SK-N-SH treated with all-trans-retinoic acid at 6 μM for 48 hours (cell line): Measurements from ENCODE around the gene MIDN.
"Not testable (repeated sequence)": the region's sequence is repeated elsewhere in the genome, so short reads cannot be mapped to it uniquely, and the experiment has no call there.

Experiments
- ATAC-seq: fragments of 200-7000 bp; cut with Tn5 transposase; 3 replicates; pipeline ENCODE4 v1.9.1; 2020; ENCODE audit warnings: mild to moderate bottlenecking, moderate library complexity
- ARNTL ChIP-seq: fragments of 450-650 bp; formaldehyde crosslinking; IDR thresholded peaks from 2 replicates; pipeline ENCODE4 v1.5.0; 2020; ENCODE audit warnings: low read depth, mild to moderate bottlenecking, moderate library complexity, borderline replicate concordance
- BACH2 ChIP-seq: fragments of 250-450 bp; sonication (Bioruptor Pico); IDR thresholded peaks from 2 replicates; pipeline ENCODE4 v1.9.0; 2021; ENCODE audit warnings: mild to moderate bottlenecking, borderline replicate concordance
- CSDC2 ChIP-seq: fragments of 250-450 bp; sonication (Bioruptor Pico); IDR thresholded peaks from 2 replicates; pipeline ENCODE4 v1.5.0; 2020; ENCODE audit warnings: mild to moderate bottlenecking, moderate library complexity
- ESRRG ChIP-seq: fragments of 250-450 bp; sonication (Bioruptor Pico); IDR thresholded peaks from 2 replicates; pipeline ENCODE4 v1.6.1; 2021; ENCODE audit warnings: mild to moderate bottlenecking
- GLIS3 ChIP-seq: fragments of 250-450 bp; sonication (Bioruptor Pico); IDR thresholded peaks from 2 replicates; pipeline ENCODE4 v1.5.0; 2020; ENCODE audit warnings: mild to moderate bottlenecking, moderate library complexity
- ISL1 ChIP-seq: fragments of 250-450 bp; sonication (Bioruptor Pico); IDR thresholded peaks from 2 replicates; pipeline ENCODE4 v2.1.2; 2022; ENCODE audit warnings: mild to moderate bottlenecking, moderate library complexity
- OSR1 ChIP-seq: fragments of 250-450 bp; sonication (Bioruptor Pico); IDR thresholded peaks from 2 replicates; pipeline ENCODE4 v1.8.0; 2022; ENCODE audit warnings: moderate library complexity, mild to moderate bottlenecking, inconsistent platforms
- PPARA ChIP-seq: fragments of 250-450 bp; sonication (Bioruptor Pico); IDR thresholded peaks from 2 replicates; pipeline ENCODE4 v1.5.0; 2020; ENCODE audit warnings: mild to moderate bottlenecking, borderline replicate concordance
- RARB ChIP-seq: fragments of 250-450 bp; sonication (Bioruptor Pico); IDR thresholded peaks from 2 replicates; pipeline ENCODE4 v1.8.0; 2021; ENCODE audit warnings: mild to moderate bottlenecking, moderate library complexity
- SNAI2 ChIP-seq: fragments of 250-450 bp; sonication (Bioruptor Pico); IDR thresholded peaks from 2 replicates; pipeline ENCODE4 v1.5.0; 2020; ENCODE audit warnings: mild to moderate bottlenecking, moderate library complexity
- TCF4 ChIP-seq: fragments of 250-450 bp; sonication (Bioruptor Pico); IDR thresholded peaks from 2 replicates; pipeline ENCODE4 v1.8.0; 2021; ENCODE audit warnings: mild to moderate bottlenecking, moderate library complexity, borderline replicate concordance
- TOX ChIP-seq: fragments of 250-450 bp; sonication (Bioruptor Pico); IDR thresholded peaks from 2 replicates; pipeline ENCODE4 v1.8.0; 2021; ENCODE audit warnings: mild to moderate bottlenecking, moderate library complexity, borderline replicate concordance
- ZC3H10 ChIP-seq: fragments of 250-450 bp; sonication (Bioruptor Pico); IDR thresholded peaks from 2 replicates; pipeline ENCODE4 v1.5.1; 2021; ENCODE audit warnings: mild to moderate bottlenecking, moderate library complexity
- ZNF70 ChIP-seq: fragments of 450-650 bp; formaldehyde crosslinking; IDR thresholded peaks from 2 replicates; pipeline ENCODE4 v1.5.0; 2020; ENCODE audit warnings: mild to moderate bottlenecking, moderate library complexity
- ZNF8 ChIP-seq: fragments of 450-650 bp; formaldehyde crosslinking; IDR thresholded peaks from 2 replicates; pipeline ENCODE4 v1.5.0; 2020; ENCODE audit warnings: mild to moderate bottlenecking, moderate library complexity
- TF ChIP-seq, protein P1 (sequence below): fragments of 250-450 bp; sonication (Bioruptor Pico); IDR thresholded peaks from 2 replicates; pipeline ENCODE4 v1.8.0; 2020; ENCODE audit warnings: mild to moderate bottlenecking, moderate library complexity, borderline replicate concordance
- TF ChIP-seq, protein P2 (sequence below): fragments of 250-450 bp; sonication (Bioruptor Pico); IDR thresholded peaks from 2 replicates; pipeline ENCODE4 v1.5.0; 2020; ENCODE audit warnings: mild to moderate bottlenecking, moderate library complexity
- TF ChIP-seq, protein P3 (sequence below): fragments of 250-450 bp; sonication (Bioruptor Pico); IDR thresholded peaks from 2 replicates; pipeline ENCODE4 v1.5.1; 2020; ENCODE audit warnings: low read depth, mild to moderate bottlenecking, moderate library complexity
- TF ChIP-seq, protein P4 (sequence below): fragments of 250-450 bp; sonication (Bioruptor Pico); IDR thresholded peaks from 2 replicates; pipeline ENCODE4 v1.5.1; 2021; ENCODE audit warnings: mild to moderate bottlenecking, moderate library complexity
- TF ChIP-seq, protein P5 (sequence below): fragments of 250-450 bp; sonication (Bioruptor Pico); IDR thresholded peaks from 2 replicates; pipeline ENCODE4 v1.8.0; 2021; ENCODE audit warnings: low read depth, mild to moderate bottlenecking, moderate library complexity, borderline replicate concordance

The MIDN gene

DNA sequence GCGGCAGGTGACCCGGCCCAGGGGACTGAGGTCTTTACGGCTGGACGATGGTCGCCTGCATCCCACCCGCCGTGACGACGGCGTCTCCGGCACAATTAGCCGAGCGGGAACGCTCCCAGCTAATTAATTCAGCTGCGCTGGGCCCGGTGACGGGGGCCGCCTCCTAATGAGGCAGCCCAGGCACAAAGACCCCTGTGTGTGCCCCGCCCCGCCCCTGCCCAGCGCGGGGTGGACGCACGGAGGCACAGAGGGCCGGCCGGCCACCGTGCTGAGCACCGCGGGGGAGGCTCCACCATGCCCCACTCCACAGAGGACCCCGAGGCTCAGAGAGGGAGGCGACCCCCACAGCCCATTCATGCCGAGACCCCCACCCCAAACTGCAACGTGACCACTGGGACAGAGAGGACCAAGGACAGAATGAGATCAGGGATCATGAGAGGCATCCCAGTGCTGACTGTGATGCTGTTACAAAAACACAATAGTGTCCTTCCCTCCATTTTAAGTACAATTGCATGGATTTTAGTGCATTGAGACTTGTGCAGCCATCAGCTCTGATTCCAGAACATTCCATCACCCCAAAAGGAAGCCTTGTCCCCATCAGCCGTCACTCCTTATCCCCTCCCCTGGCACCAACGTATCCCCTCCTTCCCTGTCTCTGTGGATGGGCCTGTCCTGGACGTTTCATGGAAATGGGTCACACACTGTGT, 54.3 kb downstream of the MIDN start:
- no peak for ATAC-seq

DNA sequence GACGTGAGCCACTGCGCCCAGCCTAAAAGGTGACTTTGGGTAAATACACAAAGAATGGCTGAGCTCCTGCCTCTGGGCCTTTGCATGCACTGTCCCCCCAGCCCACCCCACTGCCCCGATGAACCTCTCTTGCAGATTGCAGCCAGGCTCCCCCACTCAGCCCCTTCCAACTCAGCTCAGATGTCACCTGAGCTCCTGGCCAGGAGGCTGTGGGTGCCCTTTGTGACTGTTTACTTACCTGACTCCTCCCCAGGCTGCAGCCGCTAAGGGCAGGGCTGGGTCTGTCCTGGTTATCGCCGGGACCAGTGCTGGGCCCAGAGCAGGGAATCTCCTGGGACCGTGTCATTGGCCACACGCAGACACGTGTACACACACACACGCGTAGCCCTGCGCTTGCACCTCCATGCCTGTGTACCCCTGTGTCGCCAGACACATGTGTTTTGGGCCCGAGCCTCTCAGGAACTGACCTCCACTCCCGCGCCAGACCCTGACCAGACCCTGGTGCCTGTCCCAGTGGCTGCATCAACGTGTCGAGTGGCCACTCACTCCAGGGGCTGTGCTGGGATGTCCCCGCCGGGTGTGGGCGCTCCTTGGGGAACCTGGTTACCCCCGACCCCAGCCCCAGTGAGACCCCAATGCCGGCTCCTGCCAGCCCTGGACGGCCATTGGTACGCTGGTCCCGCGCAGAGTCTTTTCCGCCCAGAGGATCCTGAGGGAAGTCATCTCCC, 56.0 kb downstream of the MIDN start:
- no peak for TF ChIP-seq TOX (CRISPR knock-in tag)
- TF ChIP-seq PPARA (CRISPR knock-in tag), result no peak
- no peak for TF ChIP-seq ZNF70 (CRISPR knock-in tag)
- TF ChIP-seq CSDC2, result no peak
- no peak for TF ChIP-seq ZNF8 (CRISPR knock-in tag)
- no peak for TF ChIP-seq SNAI2
- no peak for TF ChIP-seq OSR1 (CRISPR knock-in tag)
- TF ChIP-seq, protein P1, sequence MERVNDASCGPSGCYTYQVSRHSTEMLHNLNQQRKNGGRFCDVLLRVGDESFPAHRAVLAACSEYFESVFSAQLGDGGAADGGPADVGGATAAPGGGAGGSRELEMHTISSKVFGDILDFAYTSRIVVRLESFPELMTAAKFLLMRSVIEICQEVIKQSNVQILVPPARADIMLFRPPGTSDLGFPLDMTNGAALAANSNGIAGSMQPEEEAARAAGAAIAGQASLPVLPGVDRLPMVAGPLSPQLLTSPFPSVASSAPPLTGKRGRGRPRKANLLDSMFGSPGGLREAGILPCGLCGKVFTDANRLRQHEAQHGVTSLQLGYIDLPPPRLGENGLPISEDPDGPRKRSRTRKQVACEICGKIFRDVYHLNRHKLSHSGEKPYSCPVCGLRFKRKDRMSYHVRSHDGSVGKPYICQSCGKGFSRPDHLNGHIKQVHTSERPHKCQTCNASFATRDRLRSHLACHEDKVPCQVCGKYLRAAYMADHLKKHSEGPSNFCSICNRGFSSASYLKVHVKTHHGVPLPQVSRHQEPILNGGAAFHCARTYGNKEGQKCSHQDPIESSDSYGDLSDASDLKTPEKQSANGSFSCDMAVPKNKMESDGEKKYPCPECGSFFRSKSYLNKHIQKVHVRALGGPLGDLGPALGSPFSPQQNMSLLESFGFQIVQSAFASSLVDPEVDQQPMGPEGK (CRISPR knock-in tag), result no peak
- TF ChIP-seq, protein P2, sequence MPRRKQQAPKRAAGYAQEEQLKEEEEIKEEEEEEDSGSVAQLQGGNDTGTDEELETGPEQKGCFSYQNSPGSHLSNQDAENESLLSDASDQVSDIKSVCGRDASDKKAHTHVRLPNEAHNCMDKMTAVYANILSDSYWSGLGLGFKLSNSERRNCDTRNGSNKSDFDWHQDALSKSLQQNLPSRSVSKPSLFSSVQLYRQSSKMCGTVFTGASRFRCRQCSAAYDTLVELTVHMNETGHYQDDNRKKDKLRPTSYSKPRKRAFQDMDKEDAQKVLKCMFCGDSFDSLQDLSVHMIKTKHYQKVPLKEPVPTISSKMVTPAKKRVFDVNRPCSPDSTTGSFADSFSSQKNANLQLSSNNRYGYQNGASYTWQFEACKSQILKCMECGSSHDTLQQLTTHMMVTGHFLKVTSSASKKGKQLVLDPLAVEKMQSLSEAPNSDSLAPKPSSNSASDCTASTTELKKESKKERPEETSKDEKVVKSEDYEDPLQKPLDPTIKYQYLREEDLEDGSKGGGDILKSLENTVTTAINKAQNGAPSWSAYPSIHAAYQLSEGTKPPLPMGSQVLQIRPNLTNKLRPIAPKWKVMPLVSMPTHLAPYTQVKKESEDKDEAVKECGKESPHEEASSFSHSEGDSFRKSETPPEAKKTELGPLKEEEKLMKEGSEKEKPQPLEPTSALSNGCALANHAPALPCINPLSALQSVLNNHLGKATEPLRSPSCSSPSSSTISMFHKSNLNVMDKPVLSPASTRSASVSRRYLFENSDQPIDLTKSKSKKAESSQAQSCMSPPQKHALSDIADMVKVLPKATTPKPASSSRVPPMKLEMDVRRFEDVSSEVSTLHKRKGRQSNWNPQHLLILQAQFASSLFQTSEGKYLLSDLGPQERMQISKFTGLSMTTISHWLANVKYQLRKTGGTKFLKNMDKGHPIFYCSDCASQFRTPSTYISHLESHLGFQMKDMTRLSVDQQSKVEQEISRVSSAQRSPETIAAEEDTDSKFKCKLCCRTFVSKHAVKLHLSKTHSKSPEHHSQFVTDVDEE (CRISPR knock-in tag), result no peak
- no peak for TF ChIP-seq GLIS3 (CRISPR knock-in tag)
- no peak for TF ChIP-seq ESRRG (CRISPR knock-in tag)
- TF ChIP-seq, all 23 proteins: peak for 0
- no peak for ATAC-seq

More for the DNA sequence above, 54.3 kb downstream of the MIDN start:
- TF ChIP-seq TCF4 (CRISPR knock-in tag), result no peak
- TF ChIP-seq ARNTL (CRISPR knock-in tag), result no peak
- TF ChIP-seq OSR1 (CRISPR knock-in tag), result no peak
- TF ChIP-seq SNAI2, result no peak
- no peak for TF ChIP-seq PPARA (CRISPR knock-in tag)
- TF ChIP-seq, protein P3, sequence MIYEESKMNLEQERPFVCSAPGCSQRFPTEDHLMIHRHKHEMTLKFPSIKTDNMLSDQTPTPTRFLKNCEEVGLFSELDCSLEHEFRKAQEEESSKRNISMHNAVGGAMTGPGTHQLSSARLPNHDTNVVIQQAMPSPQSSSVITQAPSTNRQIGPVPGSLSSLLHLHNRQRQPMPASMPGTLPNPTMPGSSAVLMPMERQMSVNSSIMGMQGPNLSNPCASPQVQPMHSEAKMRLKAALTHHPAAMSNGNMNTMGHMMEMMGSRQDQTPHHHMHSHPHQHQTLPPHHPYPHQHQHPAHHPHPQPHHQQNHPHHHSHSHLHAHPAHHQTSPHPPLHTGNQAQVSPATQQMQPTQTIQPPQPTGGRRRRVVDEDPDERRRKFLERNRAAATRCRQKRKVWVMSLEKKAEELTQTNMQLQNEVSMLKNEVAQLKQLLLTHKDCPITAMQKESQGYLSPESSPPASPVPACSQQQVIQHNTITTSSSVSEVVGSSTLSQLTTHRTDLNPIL (CRISPR knock-in tag), result no peak
- TF ChIP-seq, protein P4, sequence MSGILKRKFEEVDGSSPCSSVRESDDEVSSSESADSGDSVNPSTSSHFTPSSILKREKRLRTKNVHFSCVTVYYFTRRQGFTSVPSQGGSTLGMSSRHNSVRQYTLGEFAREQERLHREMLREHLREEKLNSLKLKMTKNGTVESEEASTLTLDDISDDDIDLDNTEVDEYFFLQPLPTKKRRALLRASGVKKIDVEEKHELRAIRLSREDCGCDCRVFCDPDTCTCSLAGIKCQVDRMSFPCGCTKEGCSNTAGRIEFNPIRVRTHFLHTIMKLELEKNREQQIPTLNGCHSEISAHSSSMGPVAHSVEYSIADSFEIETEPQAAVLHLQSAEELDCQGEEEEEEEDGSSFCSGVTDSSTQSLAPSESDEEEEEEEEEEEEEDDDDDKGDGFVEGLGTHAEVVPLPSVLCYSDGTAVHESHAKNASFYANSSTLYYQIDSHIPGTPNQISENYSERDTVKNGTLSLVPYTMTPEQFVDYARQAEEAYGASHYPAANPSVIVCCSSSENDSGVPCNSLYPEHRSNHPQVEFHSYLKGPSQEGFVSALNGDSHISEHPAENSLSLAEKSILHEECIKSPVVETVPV (CRISPR knock-in tag), result no peak
- TF ChIP-seq RARB, result no peak
- no peak for TF ChIP-seq ISL1
- TF ChIP-seq GLIS3 (CRISPR knock-in tag), result no peak
- TF ChIP-seq ZNF8 (CRISPR knock-in tag), result no peak
- no peak for TF ChIP-seq ESRRG (CRISPR knock-in tag)
- TF ChIP-seq, protein P5, sequence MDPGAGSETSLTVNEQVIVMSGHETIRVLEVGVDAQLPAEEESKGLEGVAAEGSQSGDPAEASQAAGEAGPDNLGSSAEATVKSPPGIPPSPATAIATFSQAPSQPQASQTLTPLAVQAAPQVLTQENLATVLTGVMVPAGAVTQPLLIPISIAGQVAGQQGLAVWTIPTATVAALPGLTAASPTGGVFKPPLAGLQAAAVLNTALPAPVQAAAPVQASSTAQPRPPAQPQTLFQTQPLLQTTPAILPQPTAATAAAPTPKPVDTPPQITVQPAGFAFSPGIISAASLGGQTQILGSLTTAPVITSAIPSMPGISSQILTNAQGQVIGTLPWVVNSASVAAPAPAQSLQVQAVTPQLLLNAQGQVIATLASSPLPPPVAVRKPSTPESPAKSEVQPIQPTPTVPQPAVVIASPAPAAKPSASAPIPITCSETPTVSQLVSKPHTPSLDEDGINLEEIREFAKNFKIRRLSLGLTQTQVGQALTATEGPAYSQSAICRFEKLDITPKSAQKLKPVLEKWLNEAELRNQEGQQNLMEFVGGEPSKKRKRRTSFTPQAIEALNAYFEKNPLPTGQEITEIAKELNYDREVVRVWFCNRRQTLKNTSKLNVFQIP (CRISPR knock-in tag), result no peak
- no peak for TF ChIP-seq TOX (CRISPR knock-in tag)
- TF ChIP-seq CSDC2, result no peak
- no peak for TF ChIP-seq ZC3H10 (CRISPR knock-in tag)
- TF ChIP-seq ZNF70 (CRISPR knock-in tag), result no peak
- TF ChIP-seq BACH2, result no peak
- TF ChIP-seq, all 23 proteins: peak for 0

DNA sequence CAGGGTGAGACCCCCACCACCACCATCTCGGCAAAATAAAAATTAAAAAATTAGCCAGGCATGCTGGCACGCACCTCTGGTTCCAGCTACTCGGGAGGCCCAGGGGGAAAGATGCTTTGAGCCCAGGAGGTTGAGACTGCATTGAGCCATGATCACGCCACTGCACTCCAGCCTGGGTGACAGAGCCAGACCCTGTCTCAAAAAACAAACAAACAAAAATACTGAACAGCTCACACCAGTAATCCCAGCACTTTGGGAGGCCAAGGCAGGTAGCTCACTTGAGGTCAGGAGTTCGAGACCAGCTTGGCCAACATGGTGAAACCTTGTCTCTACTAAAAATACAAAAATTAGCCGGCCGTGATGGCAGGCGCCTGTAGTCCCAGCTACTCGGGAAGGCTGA, 57.0 kb downstream of the MIDN start:
- not testable (repeated sequence) for ATAC-seq
